Measurements from ENCODE around the gene TIFAB.

The TIFAB gene

DNA sequence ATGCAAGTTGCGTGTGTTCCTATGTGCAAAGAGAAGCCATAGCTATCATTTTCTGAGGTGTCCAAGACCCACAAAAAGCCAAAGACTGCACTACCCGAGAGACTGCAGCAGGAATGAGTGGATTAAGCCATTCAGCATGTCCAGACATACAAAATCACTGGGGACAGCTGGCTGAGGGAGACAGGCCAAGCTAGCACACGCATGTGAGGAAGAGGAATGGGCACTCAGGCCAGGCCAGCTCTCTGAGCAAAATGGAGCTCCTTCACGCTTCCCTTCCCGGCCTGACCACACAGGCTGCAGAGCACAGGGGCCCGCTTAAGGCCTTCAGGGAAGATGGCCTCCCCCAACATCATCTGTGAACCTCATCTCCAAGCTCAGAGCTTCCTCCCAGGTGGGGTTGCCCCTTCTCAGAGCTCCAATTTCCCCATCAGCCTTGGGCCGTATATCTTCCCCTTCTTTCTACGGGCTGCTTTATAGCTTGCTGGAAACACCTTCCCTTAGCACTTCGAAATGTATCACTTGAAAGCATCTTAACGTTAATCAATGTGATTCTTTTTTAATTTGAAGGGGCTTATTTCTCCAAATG lies 13.4 kb downstream of the TIFAB start:
- no peak for DNase-seq (ENCODE audit: low read depth)
- no peak overlapping the region for H3K4me3 ChIP-seq (ENCODE audit: low read depth, low read length)
- TF ChIP-seq, protein P1, sequence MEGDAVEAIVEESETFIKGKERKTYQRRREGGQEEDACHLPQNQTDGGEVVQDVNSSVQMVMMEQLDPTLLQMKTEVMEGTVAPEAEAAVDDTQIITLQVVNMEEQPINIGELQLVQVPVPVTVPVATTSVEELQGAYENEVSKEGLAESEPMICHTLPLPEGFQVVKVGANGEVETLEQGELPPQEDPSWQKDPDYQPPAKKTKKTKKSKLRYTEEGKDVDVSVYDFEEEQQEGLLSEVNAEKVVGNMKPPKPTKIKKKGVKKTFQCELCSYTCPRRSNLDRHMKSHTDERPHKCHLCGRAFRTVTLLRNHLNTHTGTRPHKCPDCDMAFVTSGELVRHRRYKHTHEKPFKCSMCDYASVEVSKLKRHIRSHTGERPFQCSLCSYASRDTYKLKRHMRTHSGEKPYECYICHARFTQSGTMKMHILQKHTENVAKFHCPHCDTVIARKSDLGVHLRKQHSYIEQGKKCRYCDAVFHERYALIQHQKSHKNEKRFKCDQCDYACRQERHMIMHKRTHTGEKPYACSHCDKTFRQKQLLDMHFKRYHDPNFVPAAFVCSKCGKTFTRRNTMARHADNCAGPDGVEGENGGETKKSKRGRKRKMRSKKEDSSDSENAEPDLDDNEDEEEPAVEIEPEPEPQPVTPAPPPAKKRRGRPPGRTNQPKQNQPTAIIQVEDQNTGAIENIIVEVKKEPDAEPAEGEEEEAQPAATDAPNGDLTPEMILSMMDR (conservative IDR thresholded peaks at IDR 0.05; ENCODE audit: low read depth, low read length), result no peak

DNA sequence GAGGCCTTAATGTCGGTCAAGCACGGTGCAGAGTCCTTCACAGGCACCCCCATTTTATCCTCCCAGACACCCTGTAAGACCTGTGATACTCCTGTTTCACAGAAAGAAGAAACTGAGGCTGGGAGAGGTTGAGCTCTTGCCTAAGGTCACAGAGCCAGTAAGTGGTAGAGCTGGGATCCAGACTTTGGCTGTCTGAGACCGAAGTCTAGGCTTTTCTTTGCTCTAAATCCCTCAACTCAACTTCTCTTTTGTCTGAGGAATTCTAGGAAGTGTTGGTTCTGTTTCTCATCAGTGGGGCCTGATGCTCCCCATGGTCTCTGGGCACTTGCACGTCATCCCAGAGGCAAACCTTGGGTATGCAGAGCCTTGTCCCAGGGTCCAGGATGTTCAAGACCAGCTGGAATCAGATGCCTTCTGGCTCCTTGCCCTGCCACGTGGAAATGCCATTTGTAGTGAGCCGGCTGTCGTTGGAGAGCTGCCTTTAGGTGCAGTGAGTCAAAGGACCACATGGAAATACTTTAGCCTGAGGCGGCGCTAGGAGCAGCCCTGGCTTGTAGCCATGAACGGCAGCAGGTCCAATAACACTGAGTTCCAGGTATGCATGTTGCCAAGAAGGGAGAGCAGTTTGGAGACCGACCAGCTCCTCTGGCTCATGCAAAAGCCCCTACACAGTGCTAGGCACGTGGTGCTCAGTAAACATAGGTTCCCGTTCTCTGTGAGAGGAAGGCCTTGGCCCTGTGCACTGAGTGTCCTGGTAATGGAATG lies 14.2 kb downstream of the TIFAB start:
- no peak overlapping the region for H3K4me3 ChIP-seq (ENCODE audit: low read depth, low read length)
- peak; percentile 96 for DNase-seq (ENCODE audit: low read depth)
- TF ChIP-seq, protein P1 (conservative IDR thresholded peaks at IDR 0.05; ENCODE audit: low read depth, low read length), result peak; percentile 23

DNA sequence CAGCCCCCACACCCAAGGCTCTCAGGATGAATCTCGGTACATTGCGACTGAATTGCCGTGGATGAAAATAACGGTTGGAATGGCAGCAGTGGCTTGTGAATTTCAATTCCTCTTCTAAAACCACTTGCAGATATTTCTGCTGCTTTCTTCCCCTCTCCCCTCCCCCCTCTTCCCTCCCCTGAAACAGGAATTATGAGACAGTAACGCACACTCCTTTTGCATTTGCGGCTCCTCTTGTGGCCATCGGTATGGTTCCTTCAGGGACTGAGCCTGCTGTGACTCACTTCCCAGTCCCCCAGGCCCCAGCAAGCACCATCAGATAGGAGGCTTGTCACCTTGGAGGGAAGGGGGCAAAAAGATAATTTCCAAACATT lies 14.7 kb downstream of the TIFAB start:
- no peak overlapping the region for H3K4me3 ChIP-seq (ENCODE audit: low read depth, low read length)
- DNase-seq (ENCODE audit: low read depth), result no peak
- TF ChIP-seq, protein P1 (conservative IDR thresholded peaks at IDR 0.05; ENCODE audit: low read depth, low read length), result no peak

DNA sequence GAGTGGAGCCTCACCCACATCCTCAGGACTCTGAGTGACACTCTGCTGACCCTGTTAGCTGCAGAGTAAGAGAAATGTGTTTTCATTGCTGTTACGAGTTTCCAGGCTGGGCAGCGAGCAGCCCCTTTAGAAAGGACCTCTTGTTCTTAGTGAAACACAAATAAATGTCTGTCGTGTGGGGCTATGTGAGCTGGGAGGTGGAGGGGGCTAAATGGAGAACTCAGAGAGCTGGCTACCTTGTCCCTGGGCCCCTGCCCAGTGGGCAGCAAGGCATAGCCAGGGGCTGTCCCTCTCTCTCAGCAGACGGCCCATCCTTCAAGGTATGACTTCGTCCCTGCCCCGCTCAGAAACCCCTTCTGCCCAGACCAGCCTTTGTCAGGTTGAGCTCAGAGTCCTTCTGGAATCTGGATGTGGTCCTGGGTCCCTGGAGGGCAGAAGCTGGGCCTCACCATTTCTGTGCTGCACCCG lies 15.2 kb downstream of the TIFAB start:
- TF ChIP-seq, protein P1 (conservative IDR thresholded peaks at IDR 0.05; ENCODE audit: low read depth, low read length), result no peak
- DNase-seq (ENCODE audit: low read depth), result no peak
- no peak overlapping the region for H3K4me3 ChIP-seq (ENCODE audit: low read depth, low read length)

DNA sequence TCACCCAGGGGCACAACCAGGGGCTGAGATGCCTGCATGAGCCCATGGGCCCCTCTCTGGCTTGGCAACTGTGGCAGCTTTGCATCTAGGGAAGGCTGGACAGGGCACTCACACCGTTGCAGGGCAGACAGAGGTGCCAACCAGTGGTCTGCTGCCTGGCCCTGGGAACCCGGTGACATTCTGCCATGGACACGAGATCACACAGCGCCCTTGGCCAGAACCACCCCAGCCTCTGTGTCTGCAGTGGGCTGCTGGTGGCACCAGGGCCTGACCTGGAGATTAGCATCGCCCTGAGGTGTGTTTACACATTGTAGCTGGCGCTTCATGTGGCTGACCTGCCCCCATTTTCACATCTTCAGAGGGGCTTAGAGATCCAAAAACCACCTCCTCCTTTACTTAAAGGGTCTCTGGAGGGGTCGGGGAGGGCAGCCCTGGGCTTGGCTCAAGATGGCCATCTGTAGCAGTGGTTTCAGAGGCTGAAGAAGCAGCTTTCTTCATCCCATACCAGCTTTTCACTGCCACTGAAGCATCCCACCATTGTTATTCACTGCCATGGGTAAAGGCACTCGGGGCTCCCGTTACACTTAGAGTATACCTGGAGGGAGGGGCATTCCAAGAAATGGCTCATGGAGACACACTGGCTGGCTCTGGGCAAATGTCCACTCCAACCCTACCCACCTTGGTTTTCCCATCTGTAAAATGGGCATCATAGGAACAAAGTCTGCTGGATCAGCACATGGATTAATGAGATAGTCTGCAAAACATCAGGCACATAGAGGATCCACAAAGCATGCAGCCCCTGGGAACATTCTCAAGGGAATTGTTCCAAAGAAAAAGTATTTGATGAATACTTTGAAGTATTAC lies 16.5 kb downstream of the TIFAB start:
- TF ChIP-seq, protein P1 (conservative IDR thresholded peaks at IDR 0.05; ENCODE audit: low read depth, low read length), result no peak
- no peak overlapping the region for H3K4me3 ChIP-seq (ENCODE audit: low read depth, low read length)
- DNase-seq (ENCODE audit: low read depth), result no peak

DNA sequence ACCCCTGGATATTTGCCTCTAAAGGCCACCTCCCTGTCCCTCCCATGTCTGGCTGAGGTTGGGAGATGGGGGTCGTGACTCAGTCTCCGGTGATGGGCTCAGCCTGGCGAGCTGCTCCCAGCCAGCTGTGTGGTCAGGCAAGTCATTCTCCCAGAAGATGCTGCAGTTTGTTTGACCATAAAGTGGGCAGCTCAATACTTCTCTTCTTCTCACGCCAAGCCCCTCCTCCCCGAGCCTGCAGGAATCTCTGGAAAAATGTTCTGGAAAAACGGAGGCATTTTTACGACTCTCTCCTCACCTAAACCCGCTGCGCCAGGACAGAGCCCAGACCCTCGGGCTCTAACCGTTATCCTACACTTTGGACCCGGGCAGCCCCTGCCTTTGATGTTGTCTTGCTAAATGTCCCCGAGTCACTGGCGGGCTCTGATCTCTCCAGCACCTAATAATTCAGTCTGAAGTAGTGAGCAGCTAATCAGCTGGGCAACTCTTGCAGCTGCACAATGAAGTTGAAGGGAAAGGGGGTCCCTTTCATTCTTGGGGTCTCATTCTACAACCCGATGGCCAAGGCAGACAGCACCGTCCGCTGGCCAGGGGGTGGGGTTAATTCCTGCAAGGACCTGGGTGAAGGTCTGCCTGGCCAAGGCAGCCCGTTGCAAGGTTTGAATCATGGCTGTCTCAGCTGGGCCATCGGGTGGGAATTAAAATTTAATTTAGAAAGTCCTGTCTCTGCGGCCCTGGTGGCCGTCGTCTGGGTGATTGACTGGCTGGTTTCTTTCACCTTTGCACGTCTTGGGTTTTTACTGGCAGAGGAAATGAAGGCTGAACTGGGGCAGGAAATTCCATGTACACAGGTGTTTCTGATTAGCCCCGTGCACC lies 17.3 kb downstream of the TIFAB start:
- no peak overlapping the region for H3K4me3 ChIP-seq (ENCODE audit: low read depth, low read length)
- TF ChIP-seq, protein P1 (conservative IDR thresholded peaks at IDR 0.05; ENCODE audit: low read depth, low read length), result no peak
- DNase-seq (ENCODE audit: low read depth), result no peak

Data from choroid plexus epithelial cell (primary cell).